Stimulated activated naive CD8-positive, alpha-beta T cell treated with anti-CD3 and anti-CD28 coated beads, Interleukin-15, Interleukin-2, amounts not matched to agents 100 ng/mL and 50 ng/mL, for 24 hours (primary cell): Measurements from ENCODE around the gene RPL10A.
"Not testable (repeated sequence)": the region's sequence is repeated elsewhere in the genome, so short reads cannot be mapped to it uniquely, and the experiment has no call there.

Experiments used
- H3K27ac Mint-ChIP-seq: one replicate; pipeline ENCODE4 v1.8.0; 2021; ENCODE audit warnings: mild to moderate bottlenecking, mixed read lengths
- H3K27me3 Mint-ChIP-seq: one replicate; pipeline ENCODE4 v1.8.0; 2021; ENCODE audit warnings: mixed read lengths
- H3K36me3 Mint-ChIP-seq: one replicate; pipeline ENCODE4 v1.8.0; 2021; ENCODE audit warnings: low read depth, mixed read lengths
- H3K4me1 Mint-ChIP-seq: one replicate; pipeline ENCODE4 v1.8.0; 2021; ENCODE audit warnings: low read depth, mixed read lengths
- H3K4me3 Mint-ChIP-seq: one replicate; pipeline ENCODE4 v1.8.0; 2021; ENCODE audit warnings: mild to moderate bottlenecking, mixed read lengths
- H3K9me3 Mint-ChIP-seq: one replicate; pipeline ENCODE4 v1.8.0; 2021; ENCODE audit warnings: mixed read lengths

Gene RPL10A

DNA sequence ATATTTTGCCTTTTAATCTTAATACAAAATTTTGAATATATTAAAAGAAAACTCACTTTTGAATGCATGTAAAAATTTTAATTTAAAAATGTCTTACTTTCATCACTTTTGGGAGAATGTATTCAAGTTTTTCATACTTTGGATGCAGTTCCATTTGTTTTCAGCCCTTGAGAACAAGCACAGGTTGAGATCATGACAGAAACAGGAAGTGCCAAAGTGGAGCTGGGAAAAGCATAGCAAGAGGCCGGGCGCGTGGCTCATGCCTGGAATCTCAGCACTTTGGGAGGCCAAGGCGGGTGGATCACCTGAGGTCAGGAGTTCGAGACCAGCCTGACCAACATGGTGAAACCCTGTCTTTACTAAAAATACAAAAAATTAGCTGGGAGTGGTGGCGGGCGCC lies 49.8 kb downstream of the RPL10A start:
- H3K4me3 Mint-ChIP-seq, H3K4me1 Mint-ChIP-seq, H3K27me3 Mint-ChIP-seq, H3K27ac Mint-ChIP-seq, H3K9me3 Mint-ChIP-seq, H3K36me3 Mint-ChIP-seq: not testable (repeated sequence)

- Mint-ChIP-seq H3K36me3 (no peaks in the 10 kb centered on the region), H3K4me1 (peaks cover 16% of the 10 kb centered on the region), H3K27ac (no peak overlapping the region), H3K9me3 (no peaks in the 10 kb centered on the region), H3K4me3 (no peak overlapping the region), H3K27me3 (no peaks in the 10 kb centered on the region)
Observed at GRCh38 chr6:35518566-35519312, 50.5 kb downstream of the RPL10A start.

GRCh38 chr6:35519313-35520015 lies 51.3 kb downstream of the RPL10A start:
- no peaks in the 10 kb centered on the region for H3K27me3 Mint-ChIP-seq
- peaks cover 18% of the 10 kb centered on the region for H3K4me1 Mint-ChIP-seq
- no peaks in the 10 kb centered on the region for H3K9me3 Mint-ChIP-seq
- no peak overlapping the region for H3K27ac Mint-ChIP-seq
- H3K4me3 Mint-ChIP-seq: no peak overlapping the region
- no peaks in the 10 kb centered on the region for H3K36me3 Mint-ChIP-seq
